ENCODE data around the gene AGFG1. TPM values are rescaled to one million over a fixed set of nuclear protein-coding genes. Genes with fewer than 3 reads are reported as not detected.

Gene AGFG1
- total RNA-seq, 1 experiment from 2014 or later: 109 TPM

DNA sequence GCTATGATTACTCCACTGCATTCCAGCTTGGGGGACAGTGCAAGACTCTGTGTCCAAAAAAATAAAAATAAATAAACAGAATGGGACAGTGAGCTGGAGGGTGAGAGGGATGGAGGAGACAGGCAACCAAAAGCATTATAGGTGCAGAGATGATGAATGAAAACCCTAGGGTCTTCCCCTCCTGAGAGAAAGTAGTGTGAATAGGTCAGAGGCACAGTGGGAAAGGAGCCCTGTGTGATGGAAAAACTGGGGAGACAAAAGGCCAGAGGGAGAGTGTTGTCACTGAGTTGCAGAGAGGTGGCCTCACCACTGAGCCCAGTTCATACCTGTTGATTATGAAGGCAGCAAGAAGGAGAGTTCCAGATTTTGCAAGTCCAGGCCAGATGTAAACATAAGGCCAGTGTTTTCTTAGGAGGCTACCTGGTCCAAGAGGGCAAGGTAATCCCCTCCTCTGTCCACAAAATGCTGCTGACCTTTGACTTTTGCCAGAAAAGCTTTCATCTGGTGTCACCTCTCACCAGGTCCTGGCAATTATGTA is 17.6 kb upstream of the AGFG1 start:
- no peak overlapping the region for H3K27ac ChIP-seq (ENCODE audit: insufficient read length, low read depth, low read length)
- no peak overlapping the region for H4K91ac ChIP-seq (ENCODE audit: insufficient read length, low read depth, low read length)
- Mint-ChIP-seq H3K27me3 (ENCODE audit: low read depth) (no peaks in the 10 kb centered on the region), H3K27ac (peak overlapping the region in 1 of 3 experiments; percentile 13; a peak in 1 of 7 replicates), H3K36me3 (ENCODE audit: insufficient read depth in 1 of 3, low read depth in 3 of 3) (no peaks in the 10 kb centered on the region), H3K4me1 (peaks cover 12 to 15% of the 10 kb centered on the region in 2 experiments), H3K4me3 (no peak overlapping the region), H3K9me3 (no peaks in the 10 kb centered on the region)
- no peak overlapping the region for H3K9ac ChIP-seq (ENCODE audit: extremely low read depth, insufficient read length, low read length)
- no peak overlapping the region for H4K5ac ChIP-seq (ENCODE audit: insufficient read length, low read depth, low read length)
- H2BK15ac ChIP-seq (ENCODE audit: low read depth, low read length): no peak overlapping the region
- no peaks in the 10 kb centered on the region for H3K23me2 ChIP-seq (ENCODE audit: insufficient read length, low read depth, low read length, poor library complexity, severe bottlenecking)
- peak overlapping the region; percentile 65; the same call in 1 of the 2 replicates for H3K14ac ChIP-seq (ENCODE audit: insufficient read depth, low read length)
- no peaks in the 10 kb centered on the region for H3K79me1 ChIP-seq (ENCODE audit: insufficient read depth, low read depth, low read length, poor library complexity, severe bottlenecking)
- H3K23ac ChIP-seq (ENCODE audit: insufficient read length, low read depth, low read length): no peak overlapping the region
- no peak overlapping the region for H3K4me2 ChIP-seq (ENCODE audit: insufficient read depth, insufficient read length, low read length)
- TF ChIP-seq, protein P1, sequence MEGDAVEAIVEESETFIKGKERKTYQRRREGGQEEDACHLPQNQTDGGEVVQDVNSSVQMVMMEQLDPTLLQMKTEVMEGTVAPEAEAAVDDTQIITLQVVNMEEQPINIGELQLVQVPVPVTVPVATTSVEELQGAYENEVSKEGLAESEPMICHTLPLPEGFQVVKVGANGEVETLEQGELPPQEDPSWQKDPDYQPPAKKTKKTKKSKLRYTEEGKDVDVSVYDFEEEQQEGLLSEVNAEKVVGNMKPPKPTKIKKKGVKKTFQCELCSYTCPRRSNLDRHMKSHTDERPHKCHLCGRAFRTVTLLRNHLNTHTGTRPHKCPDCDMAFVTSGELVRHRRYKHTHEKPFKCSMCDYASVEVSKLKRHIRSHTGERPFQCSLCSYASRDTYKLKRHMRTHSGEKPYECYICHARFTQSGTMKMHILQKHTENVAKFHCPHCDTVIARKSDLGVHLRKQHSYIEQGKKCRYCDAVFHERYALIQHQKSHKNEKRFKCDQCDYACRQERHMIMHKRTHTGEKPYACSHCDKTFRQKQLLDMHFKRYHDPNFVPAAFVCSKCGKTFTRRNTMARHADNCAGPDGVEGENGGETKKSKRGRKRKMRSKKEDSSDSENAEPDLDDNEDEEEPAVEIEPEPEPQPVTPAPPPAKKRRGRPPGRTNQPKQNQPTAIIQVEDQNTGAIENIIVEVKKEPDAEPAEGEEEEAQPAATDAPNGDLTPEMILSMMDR (conservative IDR thresholded peaks at IDR 0.05): no peak
- H3K9me3 ChIP-seq (ENCODE audit: control insufficient read depth, low read depth, low read length): no peaks in the 10 kb centered on the region
- H3K56ac ChIP-seq (ENCODE audit: insufficient read length, low read depth, low read length): no peak overlapping the region
- no peak overlapping the region for H4K8ac ChIP-seq (replicated peaks; ENCODE audit: insufficient read length, low read depth, low read length)
- no peak for DNase-seq
- no peak overlapping the region for H3K4ac ChIP-seq (ENCODE audit: low read depth, low read length)
- no peaks in the 10 kb centered on the region for H3K27me3 ChIP-seq (ENCODE audit: insufficient read depth, low read length)
- no peaks in the 10 kb centered on the region for H3K79me2 ChIP-seq (ENCODE audit: insufficient read depth, low read length)
- no peak overlapping the region for H2AFZ ChIP-seq (ENCODE audit: low read length)
- no peak overlapping the region for H2BK120ac ChIP-seq (ENCODE audit: low read depth, low read length, poor library complexity, severe bottlenecking)
- no peak overlapping the region for H2BK12ac ChIP-seq (ENCODE audit: insufficient read length, low read depth, low read length)
- no peak overlapping the region for H2AK5ac ChIP-seq (ENCODE audit: insufficient read length, low read length)
- H3K18ac ChIP-seq (ENCODE audit: insufficient read length, low read depth, low read length): no peak overlapping the region
- H3T11ph ChIP-seq (ENCODE audit: low read length): no peak overlapping the region
- no peak overlapping the region for H2BK20ac ChIP-seq (ENCODE audit: low read depth, low read length, poor library complexity, severe bottlenecking)
- H2BK5ac ChIP-seq (ENCODE audit: insufficient read length, low read length): no peak overlapping the region
- H4K20me1 ChIP-seq (ENCODE audit: control insufficient read depth, insufficient read depth, insufficient read length): no peaks in the 10 kb centered on the region
- H3K4me1 ChIP-seq (ENCODE audit: insufficient read depth, low read length): no peaks in the 10 kb centered on the region; the same call in 1 of the 2 replicates

Measured in H9 (cell line).